Activated B cell treated with CpG ODN at 0.5 μM for 24 hours (primary cell): Measurements from ENCODE around the gene FLNA. TPM values are rescaled to one million over a fixed set of nuclear protein-coding genes. Genes with fewer than 3 reads are reported as not detected.

Experiments
- ATAC-seq: fragments of 200-7000 bp; cut with Tn5 transposase; one replicate; pipeline ENCODE4 v1.10.0; 2021; ENCODE audit warnings: low read depth, mild to moderate bottlenecking, moderate library complexity
- CTCF ChIA-PET: fragments of 350-600 bp; sonication (Branson Sonifier 250); formaldehyde crosslinking; loops from one replicate; lab custom pipeline; 2021; ENCODE audit warnings: antibody characterized with exemption; lab: Charles Lee
- POLR2A ChIA-PET: fragments of 350-600 bp; sonication (Branson Sonifier 250); formaldehyde crosslinking; loops from one replicate; lab custom pipeline; 2021; ENCODE audit warnings: antibody characterized with exemption; lab: Charles Lee
- DNase-seq: peaks from one replicate; pipeline ENCODE4 v3.0.0; 2022
- H3K27ac Mint-ChIP-seq: one replicate; pipeline ENCODE4 v1.8.0; 2020; ENCODE audit warnings: mixed read lengths
- H3K27me3 Mint-ChIP-seq: one replicate; pipeline ENCODE4 v1.8.0; 2021; ENCODE audit warnings: mixed read lengths
- H3K36me3 Mint-ChIP-seq: one replicate; pipeline ENCODE4 v1.8.0; 2021; ENCODE audit warnings: low read depth, mixed read lengths
- H3K4me1 Mint-ChIP-seq: one replicate; pipeline ENCODE4 v1.8.0; 2021; ENCODE audit warnings: mixed read lengths
- H3K4me3 Mint-ChIP-seq: one replicate; pipeline ENCODE4 v1.8.0; 2020; ENCODE audit warnings: mild to moderate bottlenecking, mixed read lengths
- H3K9me3 Mint-ChIP-seq: one replicate; pipeline ENCODE4 v1.8.0; 2020; ENCODE audit warnings: mixed read lengths
- CTCF ChIP-seq: fragments of 200-600 bp; IDR thresholded peaks from one replicate; pipeline ENCODE4 v1.8.0; 2022; ENCODE audit warnings: antibody characterized with exemption, mild to moderate bottlenecking
- intact Hi-C: fragments of 100-400 bp; cut with micrococcal nuclease; formaldehyde crosslinking; loops from one replicate; pipeline ENCODE4 v1.15.1; 2024
- total RNA-seq: library from RNA; stranded (reverse); gene quantifications from 2 replicates; pipeline ENCODE4 v1.2.3, GENCODE V29; 2022

The FLNA gene
- total RNA-seq, 1 donor from 2014 or later = 679 TPM

DNA sequence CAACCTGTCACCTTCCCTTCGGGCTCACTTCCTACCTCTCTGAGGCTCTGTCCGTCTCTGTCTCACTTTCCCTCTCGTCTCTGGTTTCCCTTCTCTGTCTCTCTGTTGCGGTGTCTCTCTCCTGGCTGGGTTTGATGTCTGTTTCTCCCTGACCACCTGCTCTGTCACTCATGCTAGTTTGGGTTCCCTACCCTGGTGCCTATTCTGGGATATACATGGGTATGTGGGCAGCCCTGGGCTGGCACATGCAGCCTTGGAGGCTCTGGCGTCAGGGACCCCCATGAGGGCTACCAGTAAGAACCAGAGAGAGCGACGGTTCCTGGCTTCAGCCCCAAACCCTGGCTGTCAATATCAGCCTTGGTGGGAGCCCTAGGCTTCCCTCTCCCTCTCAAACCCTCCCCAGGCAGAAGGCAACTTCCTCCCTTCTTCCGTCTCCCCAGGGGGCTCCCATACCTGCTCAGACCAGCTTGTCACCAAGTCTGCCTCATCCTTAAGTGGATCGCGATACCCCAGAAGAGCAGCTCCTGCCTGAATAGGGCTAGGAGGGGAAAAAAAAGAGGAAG lies 34.3 kb upstream of the FLNA start:
- ChIA-PET CTCF (interaction anchor here (1.0 kb wide), 1 partner anchor 10 kb away, joined by 4 read pairs; the partner anchor contains the start of gene RPL10), POLR2A (interaction anchor here (0.5 to 7.3 kb wide), 6 partner anchors 10 to 342 kb away, joined by 3 to 125 read pairs (median 8); partner anchors contain the start of genes ATP6AP1, GAB3, RPL10 and SLC10A3)

DNA sequence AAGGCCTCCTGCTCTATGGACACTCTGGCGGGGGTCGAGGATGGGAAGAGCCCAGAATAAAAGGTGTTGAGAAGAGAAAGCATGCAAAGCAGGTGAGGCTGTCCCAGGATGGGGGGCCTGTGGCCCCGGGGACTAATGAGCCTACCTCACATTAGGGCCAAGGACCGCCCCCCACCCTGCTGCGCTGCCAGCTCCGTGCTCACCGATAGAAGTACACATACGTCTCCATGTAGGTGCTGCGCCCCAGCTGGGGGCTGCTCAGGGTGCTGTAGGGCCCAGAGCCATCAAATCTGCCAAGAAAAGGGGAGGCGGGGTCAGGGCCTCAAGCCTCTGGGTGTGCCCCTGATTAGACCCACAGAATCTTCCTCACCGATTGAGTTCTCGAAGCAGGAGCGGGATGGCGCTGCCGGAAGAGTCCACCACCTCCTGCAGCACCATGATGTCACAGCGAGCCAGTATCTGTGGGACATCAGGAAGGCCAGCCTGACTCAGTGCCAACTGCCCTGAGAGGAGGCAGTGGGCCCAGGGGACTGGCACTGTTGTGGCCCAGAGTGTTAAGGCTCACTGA lies 30.3 kb upstream of the FLNA start:
- CTCF ChIA-PET = no interaction called here
- Mint-ChIP-seq H3K4me1 (peaks cover 24% of the 10 kb centered on the region), H3K4me3 (no peak overlapping the region), H3K36me3 (peaks cover 26% of the 10 kb centered on the region), H3K9me3 (no peaks in the 10 kb centered on the region), H3K27me3 (no peaks in the 10 kb centered on the region), H3K27ac (no peak overlapping the region)
- DNase-seq (no peak), ATAC-seq (no peak)
- TF ChIP-seq CTCF = no peak
- intact Hi-C loops = no loop called here
- POLR2A ChIA-PET = interaction anchor here (0.9 kb wide), 1 partner anchor 53 kb away, joined by 3 read pairs; the partner anchor contains the start of gene PLXNA3

More for the DNA sequence above, 34.3 kb upstream of the FLNA start:
- peak; percentile 2 for ATAC-seq
- H3K4me3 Mint-ChIP-seq = peak overlapping the region; percentile 75
- intact Hi-C loops = loop anchor here (1.0 kb wide), 1 partner anchor 7 kb away; no protein-coding TSS in a partner anchor
- no peaks in the 10 kb centered on the region for H3K9me3 Mint-ChIP-seq
- peaks cover 22% of the 10 kb centered on the region for H3K4me1 Mint-ChIP-seq
- H3K27ac Mint-ChIP-seq = peak overlapping the region; percentile 87
- no peak for TF ChIP-seq CTCF
- DNase-seq = no peak
- peaks cover 2% of the 10 kb centered on the region for H3K36me3 Mint-ChIP-seq
- no peaks in the 10 kb centered on the region for H3K27me3 Mint-ChIP-seq

DNA sequence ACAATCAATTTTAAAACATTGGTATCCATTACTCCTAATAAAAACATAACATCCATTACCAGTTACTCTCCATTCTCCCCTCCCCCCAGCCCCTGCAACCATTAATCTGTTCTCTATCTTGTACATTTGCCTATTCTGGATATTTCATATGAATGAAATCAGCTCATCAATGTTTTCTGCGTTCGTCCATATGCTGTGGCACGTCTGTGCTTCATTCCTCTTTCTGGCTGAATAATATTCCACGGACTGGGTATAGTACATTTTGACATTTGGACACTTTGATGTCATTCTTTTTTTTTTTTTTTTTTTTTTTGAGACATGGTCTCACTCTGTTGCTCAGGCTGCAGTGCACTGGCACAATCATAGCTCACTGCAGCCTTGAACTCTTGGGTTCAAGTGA lies 29.4 kb upstream of the FLNA start:
- no peak overlapping the region for H3K27ac Mint-ChIP-seq
- ChIA-PET CTCF (no interaction called here), POLR2A (interaction anchor here (0.9 kb wide), 1 partner anchor 54 kb away, joined by 3 read pairs; the partner anchor contains the start of gene PLXNA3)
- ATAC-seq (no peak), DNase-seq (no peak)
- H3K9me3 Mint-ChIP-seq = no peaks in the 10 kb centered on the region
- intact Hi-C loops = no loop called here
- no peak overlapping the region for H3K4me3 Mint-ChIP-seq
- TF ChIP-seq CTCF = no peak
- peaks cover 23% of the 10 kb centered on the region for H3K4me1 Mint-ChIP-seq
- H3K36me3 Mint-ChIP-seq = peaks cover 34% of the 10 kb centered on the region
- H3K27me3 Mint-ChIP-seq = no peaks in the 10 kb centered on the region

DNA sequence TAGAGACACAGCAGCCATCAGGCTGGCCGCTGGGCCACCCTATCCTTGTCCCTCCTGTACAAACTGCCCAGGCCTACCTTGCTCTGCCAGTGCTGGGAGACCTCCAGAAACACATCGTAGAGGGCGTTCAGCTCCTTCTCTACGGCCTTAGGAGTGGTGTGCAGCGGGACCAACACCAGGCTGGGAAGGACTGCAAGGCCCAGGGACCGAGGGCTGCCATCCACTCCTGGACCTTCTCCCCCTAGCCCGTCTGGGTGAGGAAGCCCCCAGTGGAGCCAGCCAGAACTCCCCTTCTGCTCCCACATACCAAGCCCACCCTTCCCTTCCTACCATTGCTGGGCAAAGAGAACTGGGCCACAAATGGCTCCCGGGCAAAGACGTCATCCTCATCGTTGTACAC lies 28.8 kb upstream of the FLNA start:
- H3K9me3 Mint-ChIP-seq = no peaks in the 10 kb centered on the region
- DNase-seq (no peak), ATAC-seq (no peak)
- intact Hi-C loops = no loop called here
- H3K36me3 Mint-ChIP-seq = peaks cover 40% of the 10 kb centered on the region
- no peaks in the 10 kb centered on the region for H3K27me3 Mint-ChIP-seq
- TF ChIP-seq CTCF = no peak
- ChIA-PET POLR2A (no interaction called here), CTCF (no interaction called here)
- peaks cover 19% of the 10 kb centered on the region for H3K4me1 Mint-ChIP-seq
- H3K27ac Mint-ChIP-seq = no peak overlapping the region
- no peak overlapping the region for H3K4me3 Mint-ChIP-seq

DNA sequence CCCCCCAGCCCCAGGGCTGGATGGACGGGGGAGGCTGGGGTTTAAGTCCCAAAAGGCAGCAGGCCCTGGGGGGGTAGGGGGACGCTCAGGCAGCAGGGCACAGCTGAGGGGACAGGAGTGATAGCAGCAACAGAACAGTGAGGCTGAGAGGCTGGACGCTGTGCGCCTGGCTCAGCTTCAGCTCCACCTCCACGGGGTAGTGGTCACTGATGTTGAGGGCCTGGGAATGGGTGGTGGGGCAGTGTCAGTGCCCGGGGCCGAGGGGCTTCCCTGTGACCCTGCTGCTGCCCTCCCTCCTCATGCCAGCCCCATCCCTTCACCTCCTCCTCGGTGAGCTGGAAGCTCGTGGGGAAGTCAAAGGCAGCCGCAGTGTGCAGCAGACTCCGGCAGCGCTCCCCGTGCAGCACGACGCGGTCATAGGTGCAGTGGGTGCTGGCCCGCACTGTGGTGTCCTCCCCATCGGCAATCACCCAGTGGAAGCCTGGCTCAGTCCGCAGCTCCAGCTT lies 28.2 kb upstream of the FLNA start:
- POLR2A ChIA-PET = interaction anchor here (1.5 kb wide), 1 partner anchor 87 kb away, joined by 5 read pairs; the partner anchor contains the start of gene SLC10A3
- Mint-ChIP-seq H3K4me3 (no peak overlapping the region), H3K4me1 (peaks cover 22% of the 10 kb centered on the region)

More for the DNA sequence above, 28.2 kb upstream of the FLNA start:
- DNase-seq (no peak), ATAC-seq (no peak)
- CTCF ChIA-PET = no interaction called here
- Mint-ChIP-seq H3K27ac (no peak overlapping the region), H3K9me3 (no peaks in the 10 kb centered on the region), H3K27me3 (no peaks in the 10 kb centered on the region), H3K36me3 (peaks cover 44% of the 10 kb centered on the region)
- intact Hi-C loops = no loop called here
- TF ChIP-seq CTCF = no peak
